ENCODE measurements around the gene GRAMD1C.
A peak's percentile ranks its signal among the peaks of the same experiment; 100 is the strongest.

The GRAMD1C gene

GRCh38 chr3:113852506-113852905 lies 13.9 kb downstream of the GRAMD1C start:
- DNase-seq: no peak

GRCh38 chr3:113867506-113867905 lies 28.9 kb downstream of the GRAMD1C start:
- no peak for DNase-seq

GRCh38 chr3:113873293-113873692 lies 34.7 kb downstream of the GRAMD1C start:
- no peak for DNase-seq

- DNase-seq: no peak
Measured at GRCh38 chr3:113873814-113874526, 35.4 kb downstream of the GRAMD1C start.

DNA sequence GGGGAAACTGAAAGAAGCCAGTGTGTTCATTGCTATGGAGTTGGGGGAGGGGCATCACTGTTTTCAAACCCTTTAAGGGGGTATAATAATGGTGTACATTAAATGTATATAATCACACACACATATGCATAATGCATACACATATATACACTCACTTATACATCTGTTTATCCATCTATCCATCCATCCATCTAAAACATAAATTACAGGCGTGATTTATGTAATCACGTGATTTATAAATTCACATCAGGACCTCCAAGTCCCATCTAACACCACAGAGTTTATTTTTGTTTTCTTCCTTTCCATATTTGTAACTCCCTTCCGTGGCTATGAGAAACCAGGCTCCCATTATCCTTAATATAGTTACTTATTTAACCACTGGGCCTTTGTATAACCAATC lies 39.8 kb downstream of the GRAMD1C start:
- no peak for DNase-seq

GRCh38 chr3:113885050-113885449 lies 46.5 kb downstream of the GRAMD1C start:
- DNase-seq: no peak

- DNase-seq: no peak
Measured at GRCh38 chr3:113890256-113890900, 51.8 kb downstream of the GRAMD1C start.

DNA sequence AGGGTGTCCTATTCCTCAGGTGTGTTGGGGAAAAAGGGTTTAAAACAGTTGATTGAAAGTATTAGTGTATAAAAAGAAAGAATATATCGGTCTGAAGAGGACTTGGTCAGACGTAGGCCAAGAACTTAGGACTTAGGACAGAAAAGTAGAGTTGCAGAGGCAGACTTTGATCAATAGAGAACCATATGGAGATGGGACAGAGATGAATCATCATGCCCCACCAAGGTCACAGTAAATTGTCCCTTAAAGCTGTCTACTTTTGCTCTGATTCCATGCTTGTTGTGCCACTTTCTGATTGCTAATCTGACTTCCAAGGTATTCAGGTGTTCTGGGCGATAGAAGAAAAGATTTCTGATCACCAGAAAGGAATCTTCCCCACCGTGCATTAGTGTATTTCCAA lies 56.3 kb downstream of the GRAMD1C start:
- DNase-seq: no peak

DNA sequence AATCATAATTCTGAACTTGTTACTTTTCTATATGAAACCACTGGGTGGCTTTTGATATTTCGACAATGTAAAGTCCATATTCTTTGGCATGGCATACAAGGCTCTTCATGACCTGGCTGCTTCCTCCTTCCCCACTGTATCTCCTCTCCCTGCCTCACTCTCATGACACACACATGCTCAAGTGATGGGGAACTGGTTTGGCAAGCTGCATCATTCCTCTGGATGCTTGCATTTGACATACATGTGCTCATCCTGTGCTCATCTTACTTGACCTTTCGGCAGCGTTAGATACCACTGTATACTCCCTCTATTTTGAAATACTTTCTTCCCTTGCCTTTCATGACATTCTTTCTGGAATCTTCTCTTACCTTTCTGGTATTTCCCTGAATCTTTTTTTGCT lies 57.4 kb downstream of the GRAMD1C start:
- DNase-seq: no peak

DNA sequence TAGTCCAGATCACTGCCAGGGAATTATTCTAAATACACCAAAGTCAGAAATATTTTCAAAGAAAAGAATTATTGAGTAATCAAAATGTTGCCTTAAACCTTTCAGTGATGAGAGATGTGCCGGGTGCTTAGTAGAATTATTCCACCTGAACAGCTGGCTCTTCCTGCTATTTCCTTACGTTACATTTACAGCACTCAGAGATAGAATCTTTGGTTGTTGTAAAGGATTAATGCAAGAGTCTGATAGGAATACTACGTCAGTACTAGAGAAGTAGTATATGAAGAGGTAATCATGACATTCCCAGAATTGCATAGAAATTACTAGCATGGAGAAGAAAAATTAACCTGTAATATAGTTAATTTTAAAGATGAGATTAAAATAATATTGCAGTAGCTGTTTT lies 58.3 kb downstream of the GRAMD1C start:
- DNase-seq: no peak

DNA sequence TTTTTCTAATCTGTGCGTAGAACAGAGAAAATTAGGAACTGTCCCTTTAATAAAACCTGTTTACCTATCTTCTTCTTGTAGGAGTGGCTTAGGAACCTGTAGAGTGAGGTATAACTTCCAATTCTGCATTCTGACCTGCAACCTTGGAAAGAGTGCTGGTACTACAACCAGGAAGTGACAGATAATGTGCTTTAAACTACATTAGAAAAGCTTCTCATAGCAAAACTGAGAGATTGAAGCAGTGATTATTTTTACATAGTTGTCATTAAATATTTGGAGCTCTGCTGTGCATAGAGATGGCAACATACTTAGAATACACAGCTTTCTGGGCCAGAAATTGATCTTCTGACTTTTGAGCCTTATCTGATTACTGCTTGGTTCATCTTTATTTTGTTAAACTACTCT lies 58.8 kb downstream of the GRAMD1C start:
- peak; percentile 7 for DNase-seq

DNA sequence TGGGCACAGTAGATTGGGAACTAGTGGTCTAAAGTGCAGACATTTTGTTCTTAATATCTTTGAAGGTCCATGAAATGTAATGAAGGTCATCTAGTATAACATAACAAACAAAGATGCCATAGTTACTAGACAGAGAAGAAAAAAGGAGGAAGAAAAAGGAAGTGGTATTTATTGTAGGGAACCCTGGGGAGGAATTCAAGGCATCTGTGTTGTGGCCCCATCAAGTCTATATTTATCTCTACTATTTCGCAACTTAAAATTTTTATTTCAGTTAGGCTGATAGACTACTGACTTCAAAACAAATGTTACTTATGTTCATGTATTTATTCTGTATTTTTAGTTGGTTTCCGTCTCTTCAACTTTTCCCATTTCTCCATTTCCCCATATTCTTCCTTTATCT lies 60.3 kb downstream of the GRAMD1C start:
- no peak for DNase-seq

GRCh38 chr3:113906568-113907140 lies 68.1 kb downstream of the GRAMD1C start:
- DNase-seq: no peak

- DNase-seq: no peak
Measured at GRCh38 chr3:113908133-113908532, 69.5 kb downstream of the GRAMD1C start.

GRCh38 chr3:113910966-113911365 lies 72.4 kb downstream of the GRAMD1C start:
- no peak for DNase-seq

DNA sequence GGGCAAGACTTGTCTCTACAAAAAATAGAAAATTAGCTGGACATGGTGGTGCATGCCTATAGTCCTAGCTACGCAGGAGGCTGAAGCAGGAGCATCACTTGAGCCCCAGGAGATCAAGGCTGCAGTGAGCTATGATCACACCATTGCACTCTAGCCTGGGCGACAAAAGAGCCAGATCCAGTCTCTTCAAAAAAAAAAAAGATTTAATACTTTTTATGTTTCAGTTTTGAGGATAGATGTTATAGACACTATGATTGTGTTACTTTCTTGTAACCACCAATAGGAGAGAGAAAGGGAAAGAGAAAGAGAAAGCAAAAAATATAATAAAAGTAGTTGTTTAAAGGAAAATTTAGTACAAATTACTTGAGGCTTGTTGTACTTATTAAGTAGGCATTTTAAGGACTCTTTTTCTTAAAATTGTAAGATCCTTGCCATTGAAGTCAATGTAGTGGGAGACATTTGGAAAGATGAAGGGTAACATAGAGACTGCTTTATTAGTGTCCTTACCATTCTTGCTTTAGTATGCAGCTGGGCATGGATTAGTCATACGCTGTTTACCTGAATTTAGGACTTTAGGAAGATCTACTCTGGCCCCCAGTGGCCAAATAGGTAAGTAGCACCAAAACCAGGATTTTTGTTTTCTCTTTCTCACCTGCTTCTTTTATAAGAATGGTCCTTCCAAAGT lies 74.1 kb downstream of the GRAMD1C start:
- DNase-seq: peak; percentile 65

- DNase-seq: no peak
Measured at GRCh38 chr3:113914646-113915045, 76.1 kb downstream of the GRAMD1C start.

DNA sequence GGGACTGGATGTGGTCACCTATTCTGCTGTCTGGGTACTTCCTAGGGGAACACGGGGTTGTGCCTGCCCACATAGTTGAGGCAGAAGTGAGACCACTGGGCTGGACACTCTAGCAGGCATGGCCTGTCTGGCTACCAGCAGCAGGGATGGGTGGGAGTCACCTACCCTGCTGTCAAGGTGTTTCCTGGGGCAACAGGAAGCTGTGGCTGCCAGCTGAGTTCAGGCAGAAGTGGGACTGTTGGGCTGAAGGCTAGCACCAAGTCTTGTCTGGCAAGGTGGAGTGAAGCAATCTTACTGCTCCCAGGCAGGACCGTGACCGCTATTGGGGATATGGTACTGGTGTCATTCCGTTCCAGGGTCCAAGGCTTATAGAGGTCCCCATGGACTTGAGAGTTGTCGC lies 89.0 kb downstream of the GRAMD1C start:
- DNase-seq: no peak

- DNase-seq: no peak
Measured at GRCh38 chr3:113946831-113947230, 108.2 kb downstream of the GRAMD1C start.

DNA sequence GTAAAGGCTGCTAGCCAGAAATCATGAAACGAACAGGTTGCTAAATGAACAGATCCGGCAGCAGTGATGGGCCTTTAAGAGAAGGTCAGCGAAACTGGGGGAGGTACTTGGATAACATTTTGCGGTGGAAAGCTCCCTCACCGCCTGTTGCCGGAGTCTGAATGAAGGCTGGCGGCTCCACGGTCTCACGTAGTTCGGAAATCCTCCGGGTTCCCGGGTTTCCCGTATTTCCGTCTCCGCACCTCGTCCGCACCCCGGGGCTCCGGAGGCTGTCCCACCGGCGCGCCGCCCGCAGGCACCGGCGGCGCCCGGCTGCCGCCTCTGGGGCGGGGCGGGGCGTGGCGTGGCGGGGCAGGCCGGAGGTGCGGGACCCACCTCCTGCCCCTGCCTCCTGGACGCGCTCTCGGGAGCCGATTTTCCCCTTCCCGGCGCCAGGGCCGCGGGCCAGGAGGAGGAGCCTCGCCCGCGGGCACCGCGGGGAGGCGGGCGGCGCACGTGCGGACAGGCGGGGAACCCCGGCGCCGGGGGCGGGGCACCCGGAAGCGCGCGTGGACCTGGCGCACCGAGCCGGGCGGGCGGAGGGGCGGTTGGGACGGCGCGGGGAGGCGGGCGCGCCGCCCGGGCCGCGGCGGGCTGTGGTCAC lies 108.9 kb downstream of the GRAMD1C start, which contains the start of gene ZDHHC23:
TSS of gene ZDHHC23 (plus strand) at position 642 of the 643 bp plus-strand sequence. CDS start 790 bp downstream, outside the sequence.
- peak; percentile 77 for DNase-seq

DNA sequence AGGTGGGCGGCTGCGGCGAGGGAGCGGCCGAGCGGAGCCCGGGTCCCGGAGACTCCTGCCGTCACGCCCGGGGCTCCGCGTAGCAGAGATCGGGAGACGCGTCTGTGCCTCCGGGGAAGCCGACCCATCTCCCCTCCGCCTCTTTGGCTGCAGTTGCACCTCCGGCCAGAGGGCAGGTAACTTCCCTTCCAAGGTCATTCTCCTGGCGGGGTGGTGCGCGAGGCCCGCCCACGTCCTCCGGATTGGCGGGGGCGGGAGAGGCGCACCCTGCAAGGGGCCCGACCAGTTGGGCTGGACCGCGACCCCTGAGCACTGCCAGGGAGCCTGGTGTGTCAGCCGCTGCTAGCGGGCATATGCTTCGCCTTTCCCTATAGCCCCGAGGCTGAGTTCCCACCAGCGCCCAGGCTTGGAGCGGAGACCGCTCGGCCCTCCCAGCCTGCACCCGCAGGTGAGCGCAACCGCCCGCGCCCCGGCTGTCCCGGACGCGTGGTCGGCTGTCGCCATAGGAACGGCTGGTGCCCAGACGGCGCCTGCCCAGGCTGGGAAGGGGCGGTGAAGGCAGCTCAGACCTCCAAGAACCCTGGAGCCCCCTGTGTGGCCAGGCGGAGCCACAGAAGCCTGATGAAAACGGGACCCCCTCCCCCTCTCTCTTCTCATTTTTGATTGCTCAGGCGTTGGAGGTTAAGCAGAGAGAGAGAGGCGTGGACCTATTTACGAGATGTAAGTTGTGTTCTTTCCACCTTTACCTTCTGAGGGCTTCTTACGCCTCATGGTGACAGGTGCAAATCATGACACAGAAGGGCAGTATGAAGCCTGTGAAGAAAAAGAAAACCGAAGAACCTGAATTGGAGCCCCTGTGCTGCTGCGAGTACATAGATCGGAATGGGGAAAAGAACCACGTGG lies 109.7 kb downstream of the GRAMD1C start:
- peak; percentile 28 for DNase-seq

DNA sequence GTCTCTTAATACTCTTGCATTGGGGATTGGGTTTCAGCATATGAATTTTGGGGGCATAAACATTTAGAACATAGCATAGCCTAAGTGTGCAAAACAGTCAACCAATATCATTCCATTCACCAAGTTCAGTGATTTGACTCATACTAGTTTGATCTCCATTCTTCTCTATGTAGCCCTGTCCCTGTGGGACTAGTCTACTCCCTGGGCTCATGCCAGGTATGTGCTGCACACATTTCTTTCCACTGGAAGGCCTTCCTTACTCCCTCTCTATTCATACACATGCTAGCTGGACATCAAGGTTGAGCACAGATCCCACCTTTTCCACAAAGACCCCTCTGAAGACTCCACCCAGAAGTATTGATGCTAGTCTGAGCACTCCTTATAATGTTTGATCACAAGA lies 114.3 kb downstream of the GRAMD1C start:
- DNase-seq: no peak

All from CD4-positive, alpha-beta T cell treated with Interleukin-10 for 1 hour (primary cell).